NT2/D1 (cell line): Measurements from ENCODE around the gene PDE8A.

Source experiments
- YY1 ChIP-seq: IDR thresholded peaks from 2 replicates; pipeline ENCODE4 v1.6.1; 2011; ENCODE audit not compliant: insufficient read length, insufficient read depth
- ZNF274 ChIP-seq: IDR thresholded peaks from 2 replicates; pipeline ENCODE4 v1.6.1; 2011; ENCODE audit warnings: mild to moderate bottlenecking, low read depth, low read length

DNA sequence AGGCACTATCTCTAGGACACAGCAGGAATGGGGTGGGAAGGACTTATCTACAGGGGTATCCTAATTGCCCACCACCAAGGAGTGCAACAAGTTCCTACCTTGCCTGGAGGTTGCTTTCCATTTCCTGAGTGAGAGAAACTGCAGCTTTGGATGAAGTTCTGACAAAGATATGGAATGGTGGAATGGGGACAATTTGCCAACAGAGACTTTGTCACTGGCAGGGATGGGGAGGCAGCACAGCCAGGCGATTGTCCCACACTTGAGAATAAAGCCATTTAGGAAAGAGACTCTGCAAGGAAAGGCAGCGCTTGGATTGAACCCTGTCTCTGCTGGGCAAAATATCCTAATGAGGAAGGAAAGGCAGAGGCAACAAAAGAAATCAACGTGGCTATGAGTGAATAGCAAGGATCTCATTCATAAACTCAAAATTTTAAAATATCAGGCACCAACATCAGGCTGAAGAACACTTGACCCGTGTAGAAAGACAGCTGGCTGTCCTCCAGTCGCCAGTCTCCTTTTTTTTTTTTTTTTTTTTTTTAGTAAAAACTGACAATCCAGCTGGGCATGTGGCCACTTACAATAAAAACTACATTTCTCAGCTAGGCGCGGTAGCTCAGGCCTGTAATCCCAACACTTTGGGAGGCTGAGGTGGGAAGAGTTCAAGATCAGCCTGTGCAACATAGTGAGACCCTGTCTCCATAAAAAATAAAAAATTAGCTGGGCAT lies 31.6 kb upstream of the PDE8A start:
- no peak for TF ChIP-seq ZNF274
- no peak for TF ChIP-seq YY1
